ENCODE data around the gene CBFA2T3. TPM values are rescaled to one million over a fixed set of nuclear protein-coding genes. Genes with fewer than 3 reads are reported as not detected.
"Not testable (repeated sequence)": the region's sequence is repeated elsewhere in the genome, so short reads cannot be mapped to it uniquely, and the experiment has no call there.

The CBFA2T3 gene
- total and polyA plus RNA-seq, 2 donors, result 11.2 to 19.1 TPM

DNA sequence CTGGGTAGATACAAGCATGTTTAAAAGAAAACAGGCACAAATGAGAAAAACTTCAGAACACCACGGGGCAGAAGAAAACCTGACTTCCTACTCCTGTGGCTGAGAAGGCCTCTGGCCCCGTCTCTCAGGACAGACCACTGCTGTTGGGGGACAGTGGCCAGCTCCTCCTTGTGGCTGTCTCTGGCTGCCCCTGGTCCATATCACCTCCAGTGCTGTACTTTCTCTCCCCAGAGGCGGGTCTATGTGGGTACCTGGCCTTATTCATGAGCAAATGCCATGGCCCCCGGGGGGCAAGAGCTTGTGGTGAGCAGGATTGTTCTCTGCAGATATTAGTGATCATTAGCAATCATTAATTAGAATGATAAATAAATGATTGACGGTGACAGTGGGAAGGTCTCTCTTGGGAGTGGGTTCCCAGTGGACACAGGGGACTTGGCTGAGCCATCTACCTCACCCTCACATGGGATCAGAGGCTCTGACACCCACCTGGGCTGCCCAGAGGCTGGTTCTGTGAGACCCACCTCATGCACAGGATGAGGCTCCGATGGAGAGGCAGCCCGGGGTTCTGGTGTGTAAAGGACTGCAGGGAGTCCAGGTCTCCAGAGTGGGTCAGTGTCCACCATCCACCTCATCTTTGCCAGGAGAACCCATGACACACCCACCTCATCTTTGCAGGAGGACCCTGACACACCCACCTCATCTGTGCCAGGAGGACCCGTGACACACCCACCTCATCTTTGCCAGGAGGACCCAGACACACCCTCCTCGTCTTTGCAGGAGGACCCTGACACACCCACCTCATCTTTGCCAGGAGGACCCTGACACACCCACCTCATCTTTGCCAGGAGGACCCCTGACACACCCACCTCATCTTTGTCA is 30.6 kb upstream of the CBFA2T3 start:
- Histone ChIP-seq H3K4me3 (ENCODE audit: low read length in 2 of 2) (no peak overlapping the region), H3K36me3 (ENCODE audit: control insufficient read depth in 2 of 2, insufficient read depth in 2 of 2, low read length in 1 of 2) (no peaks in the 10 kb centered on the region), H3K4me1 (ENCODE audit: control insufficient read depth in 2 of 2, insufficient read depth in 2 of 2, low read length in 2 of 2) (peaks cover 13 to 25% of the 10 kb centered on the region in 2 donors), H3K27me3 (ENCODE audit: control insufficient read depth in 2 of 2, insufficient read depth in 1 of 2, low read length in 1 of 2) (peaks cover 0 to 43% of the 10 kb centered on the region in 2 donors), H3K27ac (ENCODE audit: low read depth in 1 of 2, low read length in 1 of 2) (no peak overlapping the region), H3K9me3 (ENCODE audit: control insufficient read depth in 2 of 2, insufficient read depth in 1 of 2, low read length in 1 of 2) (peaks cover 2 to 28% of the 10 kb centered on the region in 2 donors)
- WGBS, result 64% methylated on average over 9 of the region's 9 CpGs
- DNase-seq (ENCODE audit: low read depth in 6 of 9, low spot score in 9 of 9), result no peak

DNA sequence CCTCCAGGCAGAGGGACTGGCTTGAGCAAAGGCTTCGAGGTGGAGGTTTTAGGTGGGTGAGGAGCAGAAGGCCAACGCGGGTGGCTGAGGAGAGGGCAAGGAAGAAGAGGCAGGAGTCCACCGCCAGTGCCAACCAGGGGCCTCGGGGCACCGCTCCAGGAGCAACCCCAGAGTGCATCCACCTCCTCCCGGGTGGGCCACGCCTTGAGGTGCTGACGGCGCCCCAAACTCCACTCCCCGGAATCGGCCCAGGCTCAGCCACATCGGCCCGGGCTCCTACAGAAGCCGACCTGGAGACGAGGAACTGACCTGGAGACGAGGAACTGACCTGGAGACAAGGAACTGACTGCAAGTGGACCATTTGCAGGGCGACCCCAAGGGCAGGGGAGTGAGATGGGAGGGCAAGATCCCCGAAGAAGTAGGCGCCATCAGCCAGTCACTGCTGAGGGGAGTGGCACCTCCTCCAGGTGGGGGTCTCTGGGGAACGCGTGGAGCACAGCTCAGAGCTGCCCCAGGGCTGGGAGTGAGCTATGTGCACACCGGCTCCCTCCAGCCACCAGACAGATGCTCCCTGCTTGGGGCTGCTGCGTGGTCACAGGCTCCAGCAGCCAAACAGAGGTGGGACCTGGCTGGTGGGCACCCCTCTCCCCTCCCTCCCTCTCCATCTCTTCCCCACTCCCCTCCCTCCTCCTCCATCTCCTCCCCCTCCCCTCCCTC is 29.2 kb upstream of the CBFA2T3 start:
- H3K36me3 ChIP-seq (ENCODE audit: control insufficient read depth in 2 of 2, insufficient read depth in 2 of 2, low read length in 1 of 2), result peaks cover 0 to under 1% of the 10 kb centered on the region in 2 donors
- H3K9me3 ChIP-seq (ENCODE audit: control insufficient read depth in 2 of 2, insufficient read depth in 1 of 2, low read length in 1 of 2), result peaks cover 3 to 34% of the 10 kb centered on the region in 2 donors
- H3K4me1 ChIP-seq (ENCODE audit: control insufficient read depth in 2 of 2, insufficient read depth in 2 of 2, low read length in 2 of 2), result peaks cover 13 to 24% of the 10 kb centered on the region in 2 donors
- no peak overlapping the region for H3K27ac ChIP-seq (ENCODE audit: low read depth in 1 of 2, low read length in 1 of 2)
- 95% methylated on average over 24 of the region's 24 CpGs for WGBS
- DNase-seq (ENCODE audit: low read depth in 6 of 9, low spot score in 9 of 9), result no peak
- H3K4me3 ChIP-seq (ENCODE audit: low read length in 2 of 2), result no peak overlapping the region
- peaks cover 0 to 50% of the 10 kb centered on the region in 2 donors for H3K27me3 ChIP-seq (ENCODE audit: control insufficient read depth in 2 of 2, insufficient read depth in 1 of 2, low read length in 1 of 2)

DNA sequence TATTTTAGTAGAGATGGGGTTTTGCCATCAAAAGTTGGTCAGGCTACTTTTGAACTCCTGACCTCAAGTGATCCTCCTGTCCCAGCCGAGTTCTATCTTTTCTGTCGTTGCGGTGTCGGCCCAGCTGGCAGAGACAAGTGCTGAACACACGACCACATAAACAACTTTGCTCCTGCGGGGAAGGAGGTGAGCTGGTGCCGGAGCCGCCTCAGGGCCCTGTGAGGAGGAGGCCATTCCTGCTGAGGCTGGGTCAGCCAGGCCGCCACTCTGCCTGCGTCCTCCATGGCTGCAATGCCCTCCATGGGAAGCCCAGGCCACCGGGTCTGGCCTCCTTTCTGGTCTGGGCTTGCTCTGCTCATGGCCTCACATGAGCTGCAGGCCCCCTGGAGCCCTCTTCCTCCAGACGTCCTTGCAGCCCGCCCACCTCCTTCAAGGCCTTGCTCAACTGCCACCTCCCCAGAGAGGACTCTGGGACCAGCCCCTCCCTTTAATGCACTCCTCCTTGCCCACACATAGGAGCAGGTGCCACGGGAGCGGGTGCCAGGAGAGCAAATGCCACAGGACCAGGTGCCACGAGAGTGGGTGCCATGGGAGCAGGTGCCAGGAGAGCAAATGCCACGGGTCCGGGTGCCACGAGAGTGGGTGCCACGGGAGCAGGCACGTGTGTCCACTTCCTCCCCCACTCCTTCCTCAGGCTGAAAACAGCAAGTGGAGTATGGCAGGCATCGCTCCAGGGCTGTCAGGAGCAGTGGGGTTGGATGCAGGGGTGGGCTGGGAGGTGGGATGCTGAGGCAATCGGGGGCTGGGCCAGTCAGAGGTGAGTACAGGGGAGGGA is 28.4 kb upstream of the CBFA2T3 start:
- H3K27ac ChIP-seq (ENCODE audit: low read depth in 1 of 2, low read length in 1 of 2), result no peak overlapping the region
- no peak overlapping the region for H3K4me3 ChIP-seq (ENCODE audit: low read length in 2 of 2)
- DNase-seq (ENCODE audit: low read depth in 6 of 9, low spot score in 9 of 9), result no peak
- H3K27me3 ChIP-seq (ENCODE audit: control insufficient read depth in 2 of 2, insufficient read depth in 1 of 2, low read length in 1 of 2), result peaks cover 0 to 53% of the 10 kb centered on the region in 2 donors
- WGBS, result 94% methylated on average over 23 of the region's 23 CpGs
- H3K9me3 ChIP-seq (ENCODE audit: control insufficient read depth in 2 of 2, insufficient read depth in 1 of 2, low read length in 1 of 2), result peaks cover 6 to 39% of the 10 kb centered on the region in 2 donors
- H3K36me3 ChIP-seq (ENCODE audit: control insufficient read depth in 2 of 2, insufficient read depth in 2 of 2, low read length in 1 of 2), result peaks cover 0 to 4% of the 10 kb centered on the region in 2 donors
- H3K4me1 ChIP-seq (ENCODE audit: control insufficient read depth in 2 of 2, insufficient read depth in 2 of 2, low read length in 2 of 2), result peaks cover 13 to 27% of the 10 kb centered on the region in 2 donors

DNA sequence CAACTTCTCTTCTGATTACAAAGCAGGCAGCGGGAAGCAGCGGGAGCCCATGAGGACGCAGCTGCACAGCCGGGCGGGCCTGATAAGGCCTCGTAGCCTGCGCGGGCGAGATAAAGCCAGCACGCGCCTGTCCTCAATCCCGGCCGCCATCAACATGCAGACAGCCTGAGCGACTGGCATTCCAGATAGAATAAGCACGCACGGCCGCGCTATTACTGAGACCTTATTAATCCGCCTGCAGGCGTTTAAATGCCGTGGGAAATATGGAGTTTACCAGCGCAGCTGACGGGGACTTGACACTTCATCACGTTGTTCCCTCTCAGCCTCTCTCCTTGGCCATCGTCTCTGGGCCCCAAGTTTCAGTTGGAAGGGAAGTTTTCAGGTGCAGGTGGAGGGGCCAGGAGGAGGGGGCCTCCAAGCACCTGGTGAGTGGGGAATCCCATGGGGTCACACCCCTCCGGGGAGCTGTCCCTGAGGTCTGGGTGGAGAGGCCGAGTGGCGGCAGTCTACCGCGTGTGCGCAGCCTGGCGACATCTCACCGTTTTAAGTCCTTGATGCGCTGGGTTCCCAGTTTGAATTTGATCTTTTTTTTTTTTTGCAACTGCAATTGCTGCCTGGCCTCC is 27.3 kb upstream of the CBFA2T3 start:
- peaks cover 13 to 33% of the 10 kb centered on the region in 2 donors for H3K4me1 ChIP-seq (ENCODE audit: control insufficient read depth in 2 of 2, insufficient read depth in 2 of 2, low read length in 2 of 2)
- DNase-seq (ENCODE audit: low read depth in 6 of 9, low spot score in 9 of 9), result peak in 1 of 9 donors; percentile 69
- H3K27ac ChIP-seq (ENCODE audit: low read depth in 1 of 2, low read length in 1 of 2), result peak overlapping the region; percentile 12 to 61
- peaks cover 8 to 44% of the 10 kb centered on the region in 2 donors for H3K9me3 ChIP-seq (ENCODE audit: control insufficient read depth in 2 of 2, insufficient read depth in 1 of 2, low read length in 1 of 2)
- peaks cover 0 to 53% of the 10 kb centered on the region in 2 donors for H3K27me3 ChIP-seq (ENCODE audit: control insufficient read depth in 2 of 2, insufficient read depth in 1 of 2, low read length in 1 of 2)
- WGBS, result 16% methylated on average over 34 of the region's 34 CpGs
- no peak overlapping the region for H3K4me3 ChIP-seq (ENCODE audit: low read length in 2 of 2)
- peaks cover 0 to 4% of the 10 kb centered on the region in 2 donors for H3K36me3 ChIP-seq (ENCODE audit: control insufficient read depth in 2 of 2, insufficient read depth in 2 of 2, low read length in 1 of 2)

DNA sequence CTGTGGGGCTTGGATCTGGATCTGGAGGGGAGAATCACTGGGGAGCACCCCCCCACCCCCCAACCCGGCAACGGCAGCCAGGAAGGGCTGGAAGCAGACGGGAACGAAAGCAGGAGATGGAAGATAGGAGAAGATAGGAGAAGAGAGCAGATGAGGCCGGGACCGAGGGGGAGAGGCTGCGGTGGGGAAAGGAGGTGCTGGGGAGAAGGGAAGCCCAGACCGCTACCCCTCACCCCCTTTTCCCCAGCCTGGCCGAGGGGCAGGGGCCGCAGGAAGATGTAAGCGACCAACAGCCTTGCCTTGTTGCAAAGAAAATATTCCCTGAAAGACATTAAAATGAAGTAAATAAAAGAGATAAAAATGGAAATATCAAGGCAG is 26.8 kb upstream of the CBFA2T3 start:
- 11% methylated on average over 11 of the region's 11 CpGs for WGBS
- Histone ChIP-seq H3K36me3 (ENCODE audit: control insufficient read depth in 2 of 2, insufficient read depth in 2 of 2, low read length in 1 of 2) (peaks cover 0 to 4% of the 10 kb centered on the region in 2 donors), H3K4me1 (ENCODE audit: control insufficient read depth in 2 of 2, insufficient read depth in 2 of 2, low read length in 2 of 2) (peaks cover 13 to 33% of the 10 kb centered on the region in 2 donors), H3K27me3 (ENCODE audit: control insufficient read depth in 2 of 2, insufficient read depth in 1 of 2, low read length in 1 of 2) (peaks cover 0 to 53% of the 10 kb centered on the region in 2 donors), H3K4me3 (ENCODE audit: low read length in 2 of 2) (no peak overlapping the region), H3K27ac (ENCODE audit: low read depth in 1 of 2, low read length in 1 of 2) (peak overlapping the region in 1 of 2 donors; percentile 61), H3K9me3 (ENCODE audit: control insufficient read depth in 2 of 2, insufficient read depth in 1 of 2, low read length in 1 of 2) (peaks cover 8 to 49% of the 10 kb centered on the region in 2 donors)
- no peak for DNase-seq (ENCODE audit: low read depth in 6 of 9, low spot score in 9 of 9)

DNA sequence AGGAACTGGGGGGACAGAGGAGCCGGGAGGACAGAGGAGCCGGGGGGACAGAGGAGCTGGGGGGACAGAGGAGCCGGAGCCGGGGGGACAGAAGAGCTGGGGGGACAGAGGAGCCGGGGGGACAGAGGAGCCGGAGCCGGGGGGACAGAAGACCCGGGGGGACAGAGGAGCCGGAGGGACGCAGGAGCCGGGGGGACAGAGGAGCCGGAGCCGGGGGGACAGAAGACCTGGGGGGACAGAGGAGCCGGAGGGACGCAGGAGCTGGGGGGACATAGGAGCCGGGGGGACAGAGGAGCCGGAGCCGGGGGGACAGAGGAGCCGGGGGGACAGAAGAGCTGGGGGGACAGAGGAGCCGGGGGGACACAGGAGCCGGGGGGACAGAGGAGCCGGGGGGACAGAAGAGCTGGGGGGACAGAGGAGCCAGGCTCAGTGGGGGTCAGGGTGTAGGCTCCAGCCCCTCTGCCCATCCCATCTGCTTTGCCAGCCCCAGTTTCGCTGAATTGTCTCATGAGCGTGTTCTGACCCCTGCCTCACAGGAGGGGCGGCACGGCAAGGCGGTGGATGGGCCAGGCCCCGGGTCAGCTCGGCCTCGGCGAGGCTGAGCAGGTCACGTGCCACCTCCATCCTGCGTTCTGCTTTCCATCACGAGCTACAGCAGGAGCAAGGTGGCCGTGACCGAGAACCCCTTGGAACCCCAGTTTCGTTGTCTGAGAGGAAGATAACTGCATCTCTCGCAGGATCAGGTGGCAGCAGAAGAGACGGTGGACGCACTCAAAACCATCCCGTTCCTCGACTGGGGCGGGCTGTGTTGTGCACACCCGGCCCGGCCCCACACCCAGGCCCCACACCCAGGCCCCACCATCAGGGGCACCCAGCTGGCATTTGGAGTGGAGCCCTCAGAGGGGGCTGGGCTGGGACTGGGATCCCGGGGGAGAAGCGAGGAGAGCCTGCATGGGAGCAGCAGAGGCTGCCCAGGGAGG is 26.1 kb upstream of the CBFA2T3 start:
- Histone ChIP-seq H3K36me3 (ENCODE audit: control insufficient read depth in 2 of 2, insufficient read depth in 2 of 2, low read length in 1 of 2) (peaks cover 0 to 4% of the 10 kb centered on the region in 2 donors), H3K27ac (ENCODE audit: low read depth in 1 of 2, low read length in 1 of 2) (no peak overlapping the region), H3K4me1 (ENCODE audit: control insufficient read depth in 2 of 2, insufficient read depth in 2 of 2, low read length in 2 of 2) (peaks cover 13 to 33% of the 10 kb centered on the region in 2 donors), H3K9me3 (ENCODE audit: control insufficient read depth in 2 of 2, insufficient read depth in 1 of 2, low read length in 1 of 2) (peaks cover 9 to 56% of the 10 kb centered on the region in 2 donors), H3K27me3 (ENCODE audit: control insufficient read depth in 2 of 2, insufficient read depth in 1 of 2, low read length in 1 of 2) (peaks cover 0 to 53% of the 10 kb centered on the region in 2 donors), H3K4me3 (ENCODE audit: low read length in 2 of 2) (no peak overlapping the region)
- DNase-seq (ENCODE audit: low read depth in 6 of 9, low spot score in 9 of 9), result no peak
- 83% methylated on average over 47 of the region's 47 CpGs for WGBS

DNA sequence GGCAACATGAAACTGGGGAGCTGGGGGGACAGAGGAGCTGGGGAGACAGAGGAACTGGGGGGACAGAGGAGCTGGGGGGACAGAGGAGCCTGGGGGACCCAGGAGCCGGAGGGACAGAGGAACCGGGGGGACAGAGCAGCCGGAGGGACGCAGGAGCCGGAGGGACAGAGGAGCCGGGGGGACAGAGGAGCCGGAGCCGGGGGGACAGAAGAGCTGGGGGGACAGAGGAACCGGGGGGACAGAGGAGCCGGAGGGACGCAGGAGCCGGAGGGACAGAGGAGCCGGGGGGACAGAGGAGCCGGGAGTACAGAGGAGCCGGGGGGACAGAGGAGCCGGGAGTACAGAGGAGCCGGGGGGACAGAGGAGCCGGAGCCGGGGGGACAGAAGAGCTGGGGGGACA is 25.1 kb upstream of the CBFA2T3 start:
- Histone ChIP-seq H3K27me3 (ENCODE audit: control insufficient read depth in 2 of 2, insufficient read depth in 1 of 2, low read length in 1 of 2) (peaks cover 0 to 48% of the 10 kb centered on the region in 2 donors), H3K4me1 (ENCODE audit: control insufficient read depth in 2 of 2, insufficient read depth in 2 of 2, low read length in 2 of 2) (peaks cover 13 to 33% of the 10 kb centered on the region in 2 donors), H3K9me3 (ENCODE audit: control insufficient read depth in 2 of 2, insufficient read depth in 1 of 2, low read length in 1 of 2) (peaks cover 14 to 66% of the 10 kb centered on the region in 2 donors)
- not testable (repeated sequence) for H3K36me3 ChIP-seq (ENCODE audit: control insufficient read depth in 2 of 2, insufficient read depth in 2 of 2, low read length in 1 of 2); H3K27ac ChIP-seq (ENCODE audit: low read depth in 1 of 2, low read length in 1 of 2); DNase-seq (ENCODE audit: low read depth in 6 of 9, low spot score in 9 of 9); H3K4me3 ChIP-seq (ENCODE audit: low read length in 2 of 2)
- 98% methylated on average over 19 of the region's 19 CpGs for WGBS

Measured in thymus (tissue), 11 donors.